Astrocyte (in vitro differentiated cells and primary cell): ENCODE data around the gene FAM117A.

Source experiments
- EZH2 ChIP-seq: IDR thresholded peaks from 2 replicates; pipeline ENCODE4 v1.6.1; 2012; ENCODE audit warnings: mild to moderate bottlenecking, low read length, inconsistent platforms; ENCODE audit not compliant: insufficient read depth
- TF ChIP-seq, protein P1 (sequence below): IDR thresholded peaks from 2 replicates; pipeline ENCODE4 v1.5.1; 2011; ENCODE audit warnings: low read depth, mild to moderate bottlenecking, inconsistent platforms, low read length, moderate library complexity; ENCODE audit not compliant: insufficient read depth

- TF ChIP-seq, protein P1, sequence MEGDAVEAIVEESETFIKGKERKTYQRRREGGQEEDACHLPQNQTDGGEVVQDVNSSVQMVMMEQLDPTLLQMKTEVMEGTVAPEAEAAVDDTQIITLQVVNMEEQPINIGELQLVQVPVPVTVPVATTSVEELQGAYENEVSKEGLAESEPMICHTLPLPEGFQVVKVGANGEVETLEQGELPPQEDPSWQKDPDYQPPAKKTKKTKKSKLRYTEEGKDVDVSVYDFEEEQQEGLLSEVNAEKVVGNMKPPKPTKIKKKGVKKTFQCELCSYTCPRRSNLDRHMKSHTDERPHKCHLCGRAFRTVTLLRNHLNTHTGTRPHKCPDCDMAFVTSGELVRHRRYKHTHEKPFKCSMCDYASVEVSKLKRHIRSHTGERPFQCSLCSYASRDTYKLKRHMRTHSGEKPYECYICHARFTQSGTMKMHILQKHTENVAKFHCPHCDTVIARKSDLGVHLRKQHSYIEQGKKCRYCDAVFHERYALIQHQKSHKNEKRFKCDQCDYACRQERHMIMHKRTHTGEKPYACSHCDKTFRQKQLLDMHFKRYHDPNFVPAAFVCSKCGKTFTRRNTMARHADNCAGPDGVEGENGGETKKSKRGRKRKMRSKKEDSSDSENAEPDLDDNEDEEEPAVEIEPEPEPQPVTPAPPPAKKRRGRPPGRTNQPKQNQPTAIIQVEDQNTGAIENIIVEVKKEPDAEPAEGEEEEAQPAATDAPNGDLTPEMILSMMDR, result no peak
- no peak for TF ChIP-seq EZH2
These were observed 86.6 kb downstream of the FAM117A start for GRCh38 chr17:49677134-49677932.
